HG03060 (cell line): Measurements from ENCODE around the gene EDEM3.

Experiments
- ATAC-seq: cut with Tn5 transposase; IDR thresholded peaks from one replicate; pipeline ENCODE4 v1.9.1; 2021; ENCODE audit warnings: low read depth, moderate number of reproducible peaks; ENCODE audit not compliant: unreplicated experiment

EDEM3 gene

GRCh38 chr1:184743062-184743756 lies 11.4 kb downstream of the EDEM3 start:
- peak; percentile 43 for ATAC-seq

GRCh38 chr1:184740344-184740743 lies 14.3 kb downstream of the EDEM3 start:
- ATAC-seq, result no peak

GRCh38 chr1:184739796-184740195 lies 14.9 kb downstream of the EDEM3 start:
- ATAC-seq, result no peak

- ATAC-seq, result no peak
Observed at GRCh38 chr1:184739070-184739469, 15.6 kb downstream of the EDEM3 start.

- no peak for ATAC-seq
Observed at GRCh38 chr1:184734980-184735379, 19.7 kb downstream of the EDEM3 start.

- no peak for ATAC-seq
Observed at GRCh38 chr1:184724843-184725242, 29.8 kb downstream of the EDEM3 start.

GRCh38 chr1:184716158-184716557 lies 38.5 kb downstream of the EDEM3 start:
- no peak for ATAC-seq

GRCh38 chr1:184709418-184709817 lies 45.2 kb downstream of the EDEM3 start:
- ATAC-seq, result no peak

GRCh38 chr1:184708084-184708676 lies 46.5 kb downstream of the EDEM3 start:
- ATAC-seq, result no peak

GRCh38 chr1:184705271-184705670 lies 49.4 kb downstream of the EDEM3 start:
- ATAC-seq, result no peak

- no peak for ATAC-seq
Observed at GRCh38 chr1:184701816-184702215, 52.8 kb downstream of the EDEM3 start.

GRCh38 chr1:184698969-184699368 lies 55.7 kb downstream of the EDEM3 start:
- ATAC-seq, result no peak

- no peak for ATAC-seq
Observed at GRCh38 chr1:184698016-184698415, 56.6 kb downstream of the EDEM3 start.

- no peak for ATAC-seq
Observed at GRCh38 chr1:184696403-184696802, 58.3 kb downstream of the EDEM3 start.

GRCh38 chr1:184695023-184695422 lies 59.6 kb downstream of the EDEM3 start:
- ATAC-seq, result no peak

GRCh38 chr1:184693011-184693410 lies 61.6 kb downstream of the EDEM3 start:
- no peak for ATAC-seq

GRCh38 chr1:184691719-184692324 lies 62.8 kb downstream of the EDEM3 start:
- no peak for ATAC-seq

GRCh38 chr1:184686540-184686939 lies 68.1 kb downstream of the EDEM3 start:
- no peak for ATAC-seq

GRCh38 chr1:184685116-184685515 lies 69.5 kb downstream of the EDEM3 start:
- peak; percentile 80 for ATAC-seq

- ATAC-seq, result no peak
Observed at GRCh38 chr1:184684285-184685074, 70.2 kb downstream of the EDEM3 start.

- no peak for ATAC-seq
Observed at GRCh38 chr1:184682956-184683355, 71.7 kb downstream of the EDEM3 start.
